ENCODE data around the gene ZNF506.

The ZNF506 gene

GRCh38 chr19:19749117-19749907 is 72.2 kb downstream of the ZNF506 start:
- no peak for TF ChIP-seq TAF1 (IDR thresholded peaks at IDR 0.05; ENCODE audit: borderline replicate concordance, insufficient read depth, low read length)
- TF ChIP-seq FOXP2 (optimal IDR thresholded peaks at IDR 0.05; ENCODE audit: borderline replicate concordance, extremely low read depth, extremely low read length, insufficient read depth): no peak
- no peak for TF ChIP-seq REST (IDR thresholded peaks at IDR 0.05; ENCODE audit: insufficient read depth in 1 of 2, low read depth in 2 of 2, low read length in 2 of 2)
- no peak for TF ChIP-seq POLR2AphosphoS5 (IDR thresholded peaks at IDR 0.05; ENCODE audit: low read depth, low read length)
- TF ChIP-seq SIN3A (IDR thresholded peaks at IDR 0.05; ENCODE audit: borderline replicate concordance, insufficient read depth, low read length): no peak

GRCh38 chr19:19748249-19748938 is 73.2 kb downstream of the ZNF506 start:
- TF ChIP-seq POLR2AphosphoS5 (IDR thresholded peaks at IDR 0.05; ENCODE audit: low read depth, low read length) (no peak), TAF1 (IDR thresholded peaks at IDR 0.05; ENCODE audit: borderline replicate concordance, insufficient read depth, low read length) (no peak), SIN3A (IDR thresholded peaks at IDR 0.05; ENCODE audit: borderline replicate concordance, insufficient read depth, low read length) (no peak), REST (IDR thresholded peaks at IDR 0.05; ENCODE audit: insufficient read depth in 1 of 2, low read depth in 2 of 2, low read length in 2 of 2) (no peak), FOXP2 (optimal IDR thresholded peaks at IDR 0.05; ENCODE audit: borderline replicate concordance, extremely low read depth, extremely low read length, insufficient read depth) (no peak)

GRCh38 chr19:19747357-19748220 is 74.0 kb downstream of the ZNF506 start:
- no peak for TF ChIP-seq FOXP2 (optimal IDR thresholded peaks at IDR 0.05; ENCODE audit: borderline replicate concordance, extremely low read depth, extremely low read length, insufficient read depth)
- no peak for TF ChIP-seq POLR2AphosphoS5 (IDR thresholded peaks at IDR 0.05; ENCODE audit: low read depth, low read length)
- no peak for TF ChIP-seq TAF1 (IDR thresholded peaks at IDR 0.05; ENCODE audit: borderline replicate concordance, insufficient read depth, low read length)
- TF ChIP-seq REST (IDR thresholded peaks at IDR 0.05; ENCODE audit: insufficient read depth in 1 of 2, low read depth in 2 of 2, low read length in 2 of 2): no peak
- TF ChIP-seq SIN3A (IDR thresholded peaks at IDR 0.05; ENCODE audit: borderline replicate concordance, insufficient read depth, low read length): no peak

- TF ChIP-seq FOXP2 (optimal IDR thresholded peaks at IDR 0.05; ENCODE audit: borderline replicate concordance, extremely low read depth, extremely low read length, insufficient read depth) (no peak), TAF1 (IDR thresholded peaks at IDR 0.05; ENCODE audit: borderline replicate concordance, insufficient read depth, low read length) (no peak), POLR2AphosphoS5 (IDR thresholded peaks at IDR 0.05; ENCODE audit: low read depth, low read length) (no peak), REST (IDR thresholded peaks at IDR 0.05; ENCODE audit: insufficient read depth in 1 of 2, low read depth in 2 of 2, low read length in 2 of 2) (no peak), SIN3A (IDR thresholded peaks at IDR 0.05; ENCODE audit: borderline replicate concordance, insufficient read depth, low read length) (no peak)
Observed at GRCh38 chr19:19746286-19747213, 75.0 kb downstream of the ZNF506 start.
